GM23248 (cell line): ENCODE measurements around the gene KISS1.

Source experiments
- EZH2 ChIP-seq: fragments of 200-600 bp; sonication (generic); IDR thresholded peaks from 2 replicates; pipeline ENCODE4 v1.6.1; 2018; ENCODE audit warnings: antibody characterized with exemption, mild to moderate bottlenecking; ENCODE audit not compliant: insufficient read depth, poor library complexity, severe bottlenecking
- EZH2phosphoT487 ChIP-seq: fragments of 200-600 bp; sonication (generic); IDR thresholded peaks from 2 replicates; pipeline ENCODE4 v1.6.1; 2018; ENCODE audit warnings: antibody characterized with exemption, moderate library complexity, mild to moderate bottlenecking, low read depth; ENCODE audit not compliant: insufficient read depth

DNA sequence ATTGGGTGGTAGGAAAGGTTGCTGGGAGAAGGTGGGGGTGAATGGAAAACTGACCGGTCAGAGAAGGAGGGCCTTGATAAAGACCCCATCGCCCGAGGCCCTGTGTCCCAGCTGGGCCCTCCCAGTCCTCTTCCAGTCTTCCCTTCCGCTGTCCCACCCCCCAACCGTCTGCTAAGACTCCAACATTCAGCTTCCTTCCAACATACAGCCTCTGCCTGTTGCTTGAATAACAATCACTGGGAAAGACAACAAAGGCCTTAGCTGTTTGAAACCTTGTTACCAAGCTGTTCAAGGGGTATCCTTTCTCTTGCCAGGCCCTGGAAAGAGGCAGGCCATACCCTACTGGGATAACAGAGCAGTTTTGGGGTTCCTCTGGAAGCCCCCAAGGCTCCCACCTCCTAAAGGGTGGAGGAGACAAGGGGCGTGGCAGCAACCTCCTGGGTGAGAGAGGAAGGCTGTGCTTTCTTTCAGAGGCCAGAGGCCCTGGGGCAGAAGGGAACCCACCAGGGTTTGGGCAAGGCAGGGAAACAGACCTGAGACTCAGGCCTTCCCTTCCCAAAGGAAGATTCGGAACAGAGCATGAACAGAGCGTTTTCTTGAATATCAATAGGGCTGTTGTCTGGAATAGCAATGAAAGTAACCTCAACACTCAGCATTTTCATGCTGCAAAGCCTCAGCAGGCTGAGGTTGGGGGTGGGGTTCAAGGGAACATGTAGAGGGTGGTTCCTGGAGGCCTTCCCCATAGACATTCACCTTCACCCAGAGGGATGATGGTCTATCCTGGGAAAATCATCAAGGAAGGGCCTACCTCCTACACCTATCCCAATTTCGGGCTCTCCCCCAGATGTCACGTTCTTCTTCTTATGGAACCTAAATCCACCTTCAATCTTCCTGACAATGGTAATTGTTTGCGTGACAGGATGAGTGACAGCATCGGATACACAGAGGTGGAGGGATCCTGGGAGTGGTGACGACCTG, 48.6 kb downstream of the KISS1 start:
- TF ChIP-seq EZH2phosphoT487 (no peak), EZH2 (no peak)
